Colonic mucosa (tissue), 4 donors: ENCODE data around the gene SELENOF. TPM values are rescaled to one million over a fixed set of nuclear protein-coding genes. Genes with fewer than 3 reads are reported as not detected.

Experiments
- DNase-seq: peaks from one replicate; pipeline ENCODE4 v3.0.0-alpha.2; 2020
- H3K27ac ChIP-seq: fragments of 200-600 bp; one replicate; pipeline ENCODE4 v1.8.0; 2021
- H3K27me3 ChIP-seq: fragments of 200-600 bp; one replicate; pipeline ENCODE4 v1.8.0; 2021
- H3K36me3 ChIP-seq: fragments of 200-600 bp; one replicate; pipeline ENCODE4 v1.8.0; 2021
- H3K4me1 ChIP-seq: fragments of 200-600 bp; one replicate; pipeline ENCODE4 v1.8.0; 2021; ENCODE audit warnings: mild to moderate bottlenecking
- H3K4me3 ChIP-seq: fragments of 200-600 bp; one replicate; pipeline ENCODE4 v1.8.0; 2021
- H3K9ac ChIP-seq, 2 donors: one replicate each; pipeline ENCODE4 v1.7.0; 2013; ENCODE audit warnings: control low read depth in 2 of 2, low read depth in 2 of 2, low read length in 2 of 2
- H3K9me3 ChIP-seq: fragments of 200-600 bp; one replicate; pipeline ENCODE4 v1.8.0; 2021
- intact Hi-C: fragments of 100-400 bp; cut with DNase I; formaldehyde crosslinking; loops from one replicate; pipeline ENCODE4 v1.14.1; 2022
- total RNA-seq, 2 donors: library from RNA; stranded (reverse); fragmentation: NEBNext Ultra II Directional in 1 of 2; extraction: Animal tissue kit (Norgen Biotek cat#: 25700) in 1 of 2; gene quantifications; one replicate each; pipeline ENCODE4 v1.2.1, GENCODE V29; 2021
- TF ChIP-seq, protein P1 (sequence below): fragments of 200-600 bp; IDR thresholded peaks from one replicate; pipeline ENCODE4 v1.8.0; 2022; ENCODE audit warnings: antibody characterized with exemption, mild to moderate bottlenecking
- donor health status: healthy.
- donor health status: DM: no; HTN: no; CAD: no.
- donor health status: DM: no; HTN: no; CAD: no.

SELENOF gene
- total RNA-seq, 2 donors from 2014 or later = 207 to 215 TPM

DNA sequence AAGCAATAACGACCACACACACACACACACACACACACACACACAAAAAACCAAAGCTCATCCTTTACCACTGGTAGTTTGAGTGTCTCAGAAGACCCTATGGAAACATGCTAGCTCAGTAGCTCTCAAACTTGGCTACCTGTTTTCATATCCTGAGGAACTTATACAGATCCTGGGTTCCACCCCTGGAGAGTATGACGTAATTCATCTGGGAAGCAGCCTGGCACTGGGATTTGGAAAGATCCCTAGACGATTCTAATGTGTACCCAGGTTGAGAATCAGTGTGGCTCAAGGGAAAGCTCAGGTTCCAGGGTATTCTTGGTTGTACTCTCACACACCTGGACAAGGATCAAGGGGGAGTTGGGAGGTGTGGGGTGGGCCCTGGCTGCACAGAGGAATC, 85.9 kb downstream of the SELENOF start:
- Histone ChIP-seq H3K9ac (no peak overlapping the region), H3K27me3 (no peaks in the 10 kb centered on the region), H3K9me3 (no peaks in the 10 kb centered on the region), H3K4me1 (no peaks in the 10 kb centered on the region), H3K4me3 (no peak overlapping the region), H3K36me3 (no peaks in the 10 kb centered on the region), H3K27ac (no peak overlapping the region)
- TF ChIP-seq, protein P1, sequence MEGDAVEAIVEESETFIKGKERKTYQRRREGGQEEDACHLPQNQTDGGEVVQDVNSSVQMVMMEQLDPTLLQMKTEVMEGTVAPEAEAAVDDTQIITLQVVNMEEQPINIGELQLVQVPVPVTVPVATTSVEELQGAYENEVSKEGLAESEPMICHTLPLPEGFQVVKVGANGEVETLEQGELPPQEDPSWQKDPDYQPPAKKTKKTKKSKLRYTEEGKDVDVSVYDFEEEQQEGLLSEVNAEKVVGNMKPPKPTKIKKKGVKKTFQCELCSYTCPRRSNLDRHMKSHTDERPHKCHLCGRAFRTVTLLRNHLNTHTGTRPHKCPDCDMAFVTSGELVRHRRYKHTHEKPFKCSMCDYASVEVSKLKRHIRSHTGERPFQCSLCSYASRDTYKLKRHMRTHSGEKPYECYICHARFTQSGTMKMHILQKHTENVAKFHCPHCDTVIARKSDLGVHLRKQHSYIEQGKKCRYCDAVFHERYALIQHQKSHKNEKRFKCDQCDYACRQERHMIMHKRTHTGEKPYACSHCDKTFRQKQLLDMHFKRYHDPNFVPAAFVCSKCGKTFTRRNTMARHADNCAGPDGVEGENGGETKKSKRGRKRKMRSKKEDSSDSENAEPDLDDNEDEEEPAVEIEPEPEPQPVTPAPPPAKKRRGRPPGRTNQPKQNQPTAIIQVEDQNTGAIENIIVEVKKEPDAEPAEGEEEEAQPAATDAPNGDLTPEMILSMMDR = no peak
- intact Hi-C loops = no loop called here
- no peak for DNase-seq

DNA sequence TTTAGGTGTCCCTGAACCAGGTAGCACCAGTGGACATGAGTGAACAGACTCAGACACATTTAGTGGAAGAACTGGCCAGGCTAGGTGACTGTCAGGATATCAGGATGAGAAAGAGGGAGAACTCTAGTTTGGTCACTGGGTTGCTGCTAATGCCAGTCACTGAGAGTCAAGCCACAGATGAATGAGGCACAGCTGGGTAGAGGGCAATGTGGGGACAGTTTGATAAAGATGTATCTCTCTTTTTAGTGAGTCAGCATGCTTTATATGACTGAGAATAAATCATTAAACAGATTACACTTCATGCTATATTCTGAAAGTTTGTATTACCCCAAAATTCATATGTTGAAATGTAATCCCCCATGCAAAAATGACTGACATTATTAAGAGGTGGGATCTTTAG, 87.1 kb downstream of the SELENOF start:
- Histone ChIP-seq H3K4me3 (no peak overlapping the region), H3K27me3 (no peaks in the 10 kb centered on the region), H3K27ac (no peak overlapping the region), H3K4me1 (no peaks in the 10 kb centered on the region), H3K36me3 (no peaks in the 10 kb centered on the region), H3K9ac (no peak overlapping the region), H3K9me3 (no peaks in the 10 kb centered on the region)
- intact Hi-C loops = no loop called here
- no peak for DNase-seq
- TF ChIP-seq, protein P1 = no peak

DNA sequence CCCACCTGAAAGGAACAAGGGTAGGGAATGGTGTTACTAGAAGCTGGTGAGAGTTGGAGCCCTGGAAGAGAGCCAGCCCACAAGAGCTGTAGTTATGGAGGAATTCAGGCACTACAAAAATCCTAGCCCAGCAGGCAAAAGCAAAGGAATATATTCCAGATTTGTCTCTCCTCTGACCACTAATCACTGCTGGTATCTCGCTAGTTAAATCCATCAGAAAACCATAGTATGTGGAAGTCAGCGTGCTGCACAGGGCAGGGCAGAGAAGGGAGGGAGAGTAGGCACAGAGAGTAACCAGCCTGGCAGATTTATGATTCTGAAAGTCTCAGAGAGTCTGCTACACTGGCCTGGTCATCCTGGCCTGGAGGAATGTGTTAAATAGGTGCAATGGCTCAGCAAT, 88.6 kb downstream of the SELENOF start:
- intact Hi-C loops = no loop called here

DNA sequence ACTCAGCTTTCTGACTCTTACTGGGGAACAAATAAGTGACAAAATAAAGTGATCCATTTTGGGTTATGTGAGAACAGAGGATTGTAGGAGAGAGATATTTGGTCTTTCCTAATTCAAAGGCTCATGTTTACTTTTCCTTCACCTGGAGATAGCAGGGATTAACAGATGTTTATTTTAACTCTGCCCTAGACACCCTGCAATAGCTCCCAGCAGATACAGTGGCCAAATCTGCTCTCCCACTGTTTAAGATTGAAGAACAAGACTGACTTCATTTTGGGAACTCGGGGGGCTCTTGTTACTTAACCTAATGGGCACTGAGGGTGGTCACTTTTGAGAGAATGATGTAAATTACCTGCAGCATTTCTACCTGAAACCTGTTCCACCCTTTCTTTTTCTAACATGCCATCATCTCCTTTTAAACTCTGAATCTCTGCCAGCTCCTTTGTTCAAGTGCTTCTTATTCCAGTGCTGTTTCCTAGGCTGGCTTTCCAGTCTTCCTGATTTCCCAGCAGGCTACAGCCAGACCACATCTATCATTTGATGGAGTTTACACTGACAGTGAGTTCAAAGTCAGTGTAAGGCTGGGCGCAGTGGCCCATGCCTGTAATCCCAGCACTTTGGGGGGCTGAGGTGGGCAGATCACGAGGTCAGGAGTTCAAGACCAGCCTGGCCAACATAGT, 90.0 kb downstream of the SELENOF start:
- Histone ChIP-seq H3K4me3 (no peak overlapping the region), H3K9me3 (no peaks in the 10 kb centered on the region), H3K4me1 (no peaks in the 10 kb centered on the region), H3K9ac (no peak overlapping the region), H3K27ac (no peak overlapping the region), H3K27me3 (no peaks in the 10 kb centered on the region), H3K36me3 (no peaks in the 10 kb centered on the region)
- no peak for DNase-seq
- TF ChIP-seq, protein P1 = no peak
- intact Hi-C loops = no loop called here

More for the DNA sequence above, 88.6 kb downstream of the SELENOF start:
- Histone ChIP-seq H3K4me3 (no peak overlapping the region), H3K36me3 (no peaks in the 10 kb centered on the region), H3K9ac (no peak overlapping the region), H3K9me3 (no peaks in the 10 kb centered on the region), H3K27me3 (no peaks in the 10 kb centered on the region), H3K4me1 (no peaks in the 10 kb centered on the region), H3K27ac (no peak overlapping the region)
- TF ChIP-seq, protein P1 = no peak
- DNase-seq = no peak

DNA sequence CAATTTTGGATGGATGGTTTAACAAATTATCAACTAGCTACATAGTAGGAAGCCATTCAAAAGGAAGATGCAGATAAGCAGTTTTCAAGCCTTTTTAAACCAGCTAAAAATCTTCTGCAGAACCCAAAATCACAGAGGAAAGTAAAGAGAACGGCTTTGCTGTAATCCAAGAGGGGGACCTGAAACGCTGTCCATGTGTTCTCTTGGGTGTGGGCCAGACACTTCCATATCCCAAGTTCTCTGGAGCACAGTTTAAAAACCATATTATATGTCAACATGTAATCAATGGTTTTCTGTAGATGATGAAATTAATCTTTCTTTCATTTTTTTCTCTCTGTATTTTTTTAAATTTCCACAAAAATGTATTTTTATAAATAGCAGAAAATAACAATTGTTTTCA, 90.5 kb downstream of the SELENOF start:
- TF ChIP-seq, protein P1 = no peak
- Histone ChIP-seq H3K9ac (no peak overlapping the region), H3K36me3 (no peaks in the 10 kb centered on the region), H3K9me3 (no peaks in the 10 kb centered on the region), H3K4me3 (no peak overlapping the region), H3K27ac (no peak overlapping the region), H3K27me3 (no peaks in the 10 kb centered on the region), H3K4me1 (no peaks in the 10 kb centered on the region)
- DNase-seq = no peak
- intact Hi-C loops = no loop called here
